Hepatocyte (in vitro differentiated cells): ENCODE data around the gene JAML. TPM values are rescaled to one million over a fixed set of nuclear protein-coding genes. Genes with fewer than 3 reads are reported as not detected.

ENCODE experiments used
- DNase-seq: peaks from one replicate; pipeline ENCODE4 v3.0.0-alpha.2; 2016; ENCODE audit warnings: low spot score
- H2AFZ ChIP-seq: fragments of 200-600 bp; sonication (generic); 2 replicates; pipeline ENCODE4 v1.6.0; 2016; ENCODE audit warnings: antibody characterized with exemption, mild to moderate bottlenecking
- H3K27ac ChIP-seq: fragments of 200-600 bp; sonication (generic); 2 replicates; pipeline ENCODE4 v1.5.1; 2016; ENCODE audit warnings: mild to moderate bottlenecking
- H3K27me3 ChIP-seq: fragments of 200-600 bp; sonication (generic); 2 replicates; pipeline ENCODE4 v1.6.1; 2016
- H3K36me3 ChIP-seq: fragments of 200-600 bp; sonication (generic); replicated peaks from 2 replicates; pipeline ENCODE4 v1.5.1; 2016; ENCODE audit warnings: low read depth; ENCODE audit not compliant: insufficient read depth
- H3K4me1 ChIP-seq: fragments of 200-600 bp; sonication (generic); 2 replicates; pipeline ENCODE4 v1.5.1; 2016; ENCODE audit warnings: mild to moderate bottlenecking, moderate library complexity; ENCODE audit not compliant: insufficient read depth
- H3K4me2 ChIP-seq: fragments of 200-600 bp; sonication (generic); 2 replicates; pipeline ENCODE4 v1.6.0; 2016
- H3K4me3 ChIP-seq: fragments of 200-600 bp; sonication (generic); 2 replicates; pipeline ENCODE4 v1.5.1; 2016; ENCODE audit warnings: mild to moderate bottlenecking
- H3K79me2 ChIP-seq: fragments of 200-600 bp; sonication (generic); 2 replicates; pipeline ENCODE4 v1.6.0; 2017; ENCODE audit warnings: mild to moderate bottlenecking
- H3K9me2 ChIP-seq: fragments of 200-600 bp; sonication (generic); replicated peaks from 2 replicates; pipeline ENCODE4 v1.6.0; 2017; ENCODE audit warnings: mild to moderate bottlenecking; ENCODE audit not compliant: insufficient read depth
- H3K9me3 ChIP-seq: fragments of 200-600 bp; sonication (generic); 2 replicates; pipeline ENCODE4 v1.5.1; 2016; ENCODE audit warnings: low read depth, mild to moderate bottlenecking
- H4K20me1 ChIP-seq: fragments of 200-600 bp; sonication (generic); 2 replicates; pipeline ENCODE4 v1.6.0; 2016; ENCODE audit warnings: mild to moderate bottlenecking; ENCODE audit not compliant: insufficient read depth, poor library complexity, severe bottlenecking
- CTCF ChIP-seq: fragments of 200-600 bp; sonication (generic); IDR thresholded peaks from 2 replicates; pipeline ENCODE4 v1.5.1; 2016; ENCODE audit warnings: antibody characterized with exemption, mild to moderate bottlenecking; ENCODE audit not compliant: poor library complexity
- EZH2 ChIP-seq: fragments of 200-600 bp; sonication (generic); IDR thresholded peaks from 2 replicates; pipeline ENCODE4 v1.6.1; 2016; ENCODE audit warnings: antibody characterized with exemption, mild to moderate bottlenecking, borderline replicate concordance
- EZH2phosphoT487 ChIP-seq: fragments of 200-600 bp; sonication (generic); IDR thresholded peaks from one replicate; pipeline ENCODE4 v1.6.1; 2018; ENCODE audit warnings: antibody characterized with exemption, mild to moderate bottlenecking, low read depth, moderate library complexity; ENCODE audit not compliant: unreplicated experiment, severe bottlenecking
- WGBS: methylation state at CpG from one replicate; pipeline ENCODE4 v1.1.6; 2016; ENCODE audit warnings: low lambda C conversion rate; ENCODE audit errors: missing lambda C conversion rate; 5-methylcytosine and 5-hydroxymethylcytosine counted together
- polyA plus RNA-seq: library from polyadenylated mRNA; unstranded; fragments of >200 nt; fragmentation: Nextera tagmentation; extraction: Ambion mirVana; gene quantifications from 2 replicates; pipeline ENCODE4 v1.2.1, GENCODE V29; 2016
- total RNA-seq: library from RNA; depleted of rRNA; stranded (reverse); fragments of >200 nt; gene quantifications from 2 replicates; pipeline ENCODE4 v1.2.3, GENCODE V29; 2014

Gene JAML
- 3.5 and 5.3 TPM in 2 replicates for total RNA-seq
- polyA plus RNA-seq, result 5.0 and 5.9 TPM in 2 replicates

GRCh38 chr11:118224511-118225188, at the start of gene JAML:
JAML (minus strand) TSS chr11:118225011; CDS start chr11:118214866, 10,145 bp downstream.
- no peak within 1 kb of the TSS for H3K27ac ChIP-seq
- WGBS, result 75% methylated on average over 6 of the region's 6 CpGs
- TF ChIP-seq CTCF, result no peak
- TF ChIP-seq EZH2phosphoT487, result no peak
- no peak for TF ChIP-seq EZH2
- H3K36me3 ChIP-seq, result no peaks in the 10 kb centered on the region
- H3K4me2 ChIP-seq, result no peak within 1 kb of the TSS
- H3K9me3 ChIP-seq, result no peaks in the 10 kb centered on the region
- no peak within 1 kb of the TSS for H3K4me3 ChIP-seq
- H3K79me2 ChIP-seq, result no peaks in the 10 kb centered on the region
- H2AFZ ChIP-seq, result no peak within 1 kb of the TSS
- H3K4me1 ChIP-seq, result no peaks in the 10 kb centered on the region
- DNase-seq, result no peak
- no peaks in the 10 kb centered on the region for H3K27me3 ChIP-seq
- no peaks in the 10 kb centered on the region for H3K9me2 ChIP-seq
- H4K20me1 ChIP-seq, result no peaks in the 10 kb centered on the region

DNA sequence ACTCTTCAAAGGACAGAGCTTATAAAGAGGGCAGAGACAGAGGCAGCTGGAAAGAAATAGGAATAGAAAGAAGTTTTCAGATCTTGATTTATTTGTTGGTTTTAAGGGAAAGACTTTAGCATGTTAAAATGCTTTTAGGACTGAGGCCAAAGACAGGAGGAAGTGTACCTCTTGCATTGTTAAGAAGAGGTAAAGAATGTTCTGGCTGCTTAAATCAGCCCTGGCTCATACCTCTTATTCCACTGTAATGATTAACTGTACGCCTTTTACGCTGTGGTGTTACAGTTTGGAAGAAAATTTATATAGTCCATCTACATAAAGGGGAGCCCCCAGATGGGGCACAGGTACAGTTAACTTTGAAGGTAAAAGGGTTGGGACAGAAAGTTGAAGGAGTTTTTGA, 49.4 kb upstream of the JAML start:
- DNase-seq, result no peak
- TF ChIP-seq EZH2 (no peak), CTCF (no peak), EZH2phosphoT487 (no peak)

GRCh38 chr11:118272001-118272400, 47.2 kb upstream of the JAML start:
- Histone ChIP-seq H3K79me2 (no peaks in the 10 kb centered on the region), H2AFZ (no peak overlapping the region), H3K27me3 (no peaks in the 10 kb centered on the region), H3K4me2 (no peak overlapping the region), H4K20me1 (no peaks in the 10 kb centered on the region), H3K4me1 (peaks cover 3% of the 10 kb centered on the region), H3K9me2 (no peaks in the 10 kb centered on the region), H3K4me3 (no peak overlapping the region), H3K36me3 (no peaks in the 10 kb centered on the region), H3K27ac (no peak overlapping the region), H3K9me3 (no peaks in the 10 kb centered on the region)
- 52% methylated on average over 2 of the region's 2 CpGs for WGBS
- TF ChIP-seq CTCF, result no peak
- no peak for DNase-seq

More for the DNA sequence above, 49.4 kb upstream of the JAML start:
- H3K4me1 ChIP-seq, result peaks cover 3% of the 10 kb centered on the region
- no peaks in the 10 kb centered on the region for H3K27me3 ChIP-seq
- no peak overlapping the region for H3K27ac ChIP-seq
- no peaks in the 10 kb centered on the region for H3K36me3 ChIP-seq
- 73% methylated on average over 2 of the region's 2 CpGs for WGBS
- no peak overlapping the region for H3K4me3 ChIP-seq
- H3K79me2 ChIP-seq, result no peaks in the 10 kb centered on the region
- H2AFZ ChIP-seq, result no peak overlapping the region
- H3K9me2 ChIP-seq, result no peaks in the 10 kb centered on the region
- H3K9me3 ChIP-seq, result no peaks in the 10 kb centered on the region
- H4K20me1 ChIP-seq, result no peaks in the 10 kb centered on the region
- no peak overlapping the region for H3K4me2 ChIP-seq

DNA sequence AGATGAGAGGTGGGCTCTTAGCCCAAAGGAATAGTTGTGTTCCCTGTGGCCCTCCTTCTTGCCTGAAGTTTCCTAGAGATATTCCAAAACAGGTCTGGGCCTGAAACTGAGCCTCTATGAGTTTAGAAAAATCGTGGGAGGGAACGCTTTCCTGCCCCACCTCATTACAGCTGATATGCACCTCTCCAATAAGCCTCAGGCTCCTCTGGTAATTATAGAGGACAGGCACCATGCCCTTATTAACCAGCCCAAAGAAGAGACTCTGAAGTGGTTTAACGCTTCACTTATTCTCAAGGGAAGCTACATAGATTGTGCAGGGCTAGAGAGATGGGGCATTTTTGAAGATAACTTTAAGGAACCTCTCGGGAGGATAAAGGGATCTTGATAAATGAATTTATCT, 42.7 kb upstream of the JAML start:
- H3K79me2 ChIP-seq, result peaks cover 9% of the 10 kb centered on the region
- no peak for TF ChIP-seq EZH2phosphoT487
- TF ChIP-seq EZH2, result no peak
- no peak for TF ChIP-seq CTCF
- no peaks in the 10 kb centered on the region for H3K9me3 ChIP-seq
- no peaks in the 10 kb centered on the region for H3K27me3 ChIP-seq
- no peak for DNase-seq
- H3K9me2 ChIP-seq, result no peaks in the 10 kb centered on the region
- no peak overlapping the region for H3K27ac ChIP-seq
- H3K36me3 ChIP-seq, result no peaks in the 10 kb centered on the region
- H2AFZ ChIP-seq, result no peak overlapping the region
- H3K4me1 ChIP-seq, result peaks cover 22% of the 10 kb centered on the region
- no peaks in the 10 kb centered on the region for H4K20me1 ChIP-seq
- WGBS, result 74% methylated on average over 4 of the region's 4 CpGs
- no peak overlapping the region for H3K4me2 ChIP-seq
- no peak overlapping the region for H3K4me3 ChIP-seq
